WTC11 (cell line): Measurements from ENCODE around the gene DHRS1.

ENCODE experiments used
- FOXK1 ChIP-seq: sonication (generic); formaldehyde crosslinking; IDR thresholded peaks from 2 replicates; pipeline ENCODE4 v1.8.0; 2022; ENCODE audit warnings: mild to moderate bottlenecking, moderate library complexity, missing genetic modification reagents
- SP1 ChIP-seq: sonication (generic); formaldehyde crosslinking; conservative IDR thresholded peaks from 2 replicates; pipeline ENCODE4 v1.8.1; 2022; ENCODE audit warnings: missing genetic modification reagents
- TF ChIP-seq, protein P1 (sequence below): fragments of 200-600 bp; IDR thresholded peaks from 2 replicates; pipeline ENCODE4 v1.8.0; 2022; ENCODE audit warnings: antibody characterized with exemption
- TF ChIP-seq, protein P2 (sequence below): sonication (generic); formaldehyde crosslinking; IDR thresholded peaks from 2 replicates; pipeline ENCODE4 v1.8.0; 2023; ENCODE audit warnings: missing genetic modification reagents, mild to moderate bottlenecking, borderline replicate concordance

DNA sequence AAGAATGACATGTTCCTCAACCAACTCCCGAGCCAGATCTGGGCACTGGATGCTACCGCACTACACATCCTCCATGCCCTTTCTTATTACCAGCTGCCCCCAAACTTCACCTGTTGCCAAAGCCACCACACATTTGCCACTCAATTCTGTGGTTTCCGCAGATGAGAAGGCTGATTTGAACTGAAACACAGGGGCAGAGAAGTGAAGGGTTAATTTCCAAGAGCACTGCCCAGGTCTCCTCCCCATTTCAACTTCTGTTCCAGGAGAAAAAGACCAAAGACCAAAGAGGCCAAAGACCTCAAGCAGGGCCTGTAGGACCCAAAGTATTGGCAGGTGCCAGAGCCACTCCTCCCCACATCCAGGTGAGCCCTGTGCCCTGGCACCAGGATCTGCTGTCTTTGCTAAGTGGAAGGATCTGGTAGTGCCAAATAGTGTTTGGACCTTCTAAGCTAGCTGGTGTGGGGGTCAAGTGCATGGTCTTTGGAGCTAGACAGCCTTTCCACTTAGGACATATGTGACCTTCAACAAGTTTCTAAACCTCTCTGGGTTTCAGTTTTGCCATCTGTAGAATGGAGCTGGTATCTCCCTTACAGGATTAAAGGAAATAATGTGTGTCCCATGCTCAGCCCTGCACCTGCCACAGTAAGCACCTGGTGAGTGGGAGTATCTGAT lies 8.0 kb downstream of the DHRS1 start:
- TF ChIP-seq, protein P1, sequence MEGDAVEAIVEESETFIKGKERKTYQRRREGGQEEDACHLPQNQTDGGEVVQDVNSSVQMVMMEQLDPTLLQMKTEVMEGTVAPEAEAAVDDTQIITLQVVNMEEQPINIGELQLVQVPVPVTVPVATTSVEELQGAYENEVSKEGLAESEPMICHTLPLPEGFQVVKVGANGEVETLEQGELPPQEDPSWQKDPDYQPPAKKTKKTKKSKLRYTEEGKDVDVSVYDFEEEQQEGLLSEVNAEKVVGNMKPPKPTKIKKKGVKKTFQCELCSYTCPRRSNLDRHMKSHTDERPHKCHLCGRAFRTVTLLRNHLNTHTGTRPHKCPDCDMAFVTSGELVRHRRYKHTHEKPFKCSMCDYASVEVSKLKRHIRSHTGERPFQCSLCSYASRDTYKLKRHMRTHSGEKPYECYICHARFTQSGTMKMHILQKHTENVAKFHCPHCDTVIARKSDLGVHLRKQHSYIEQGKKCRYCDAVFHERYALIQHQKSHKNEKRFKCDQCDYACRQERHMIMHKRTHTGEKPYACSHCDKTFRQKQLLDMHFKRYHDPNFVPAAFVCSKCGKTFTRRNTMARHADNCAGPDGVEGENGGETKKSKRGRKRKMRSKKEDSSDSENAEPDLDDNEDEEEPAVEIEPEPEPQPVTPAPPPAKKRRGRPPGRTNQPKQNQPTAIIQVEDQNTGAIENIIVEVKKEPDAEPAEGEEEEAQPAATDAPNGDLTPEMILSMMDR: no peak
- no peak for TF ChIP-seq FOXK1 (CRISPR knock-in tag)
- TF ChIP-seq, protein P2, sequence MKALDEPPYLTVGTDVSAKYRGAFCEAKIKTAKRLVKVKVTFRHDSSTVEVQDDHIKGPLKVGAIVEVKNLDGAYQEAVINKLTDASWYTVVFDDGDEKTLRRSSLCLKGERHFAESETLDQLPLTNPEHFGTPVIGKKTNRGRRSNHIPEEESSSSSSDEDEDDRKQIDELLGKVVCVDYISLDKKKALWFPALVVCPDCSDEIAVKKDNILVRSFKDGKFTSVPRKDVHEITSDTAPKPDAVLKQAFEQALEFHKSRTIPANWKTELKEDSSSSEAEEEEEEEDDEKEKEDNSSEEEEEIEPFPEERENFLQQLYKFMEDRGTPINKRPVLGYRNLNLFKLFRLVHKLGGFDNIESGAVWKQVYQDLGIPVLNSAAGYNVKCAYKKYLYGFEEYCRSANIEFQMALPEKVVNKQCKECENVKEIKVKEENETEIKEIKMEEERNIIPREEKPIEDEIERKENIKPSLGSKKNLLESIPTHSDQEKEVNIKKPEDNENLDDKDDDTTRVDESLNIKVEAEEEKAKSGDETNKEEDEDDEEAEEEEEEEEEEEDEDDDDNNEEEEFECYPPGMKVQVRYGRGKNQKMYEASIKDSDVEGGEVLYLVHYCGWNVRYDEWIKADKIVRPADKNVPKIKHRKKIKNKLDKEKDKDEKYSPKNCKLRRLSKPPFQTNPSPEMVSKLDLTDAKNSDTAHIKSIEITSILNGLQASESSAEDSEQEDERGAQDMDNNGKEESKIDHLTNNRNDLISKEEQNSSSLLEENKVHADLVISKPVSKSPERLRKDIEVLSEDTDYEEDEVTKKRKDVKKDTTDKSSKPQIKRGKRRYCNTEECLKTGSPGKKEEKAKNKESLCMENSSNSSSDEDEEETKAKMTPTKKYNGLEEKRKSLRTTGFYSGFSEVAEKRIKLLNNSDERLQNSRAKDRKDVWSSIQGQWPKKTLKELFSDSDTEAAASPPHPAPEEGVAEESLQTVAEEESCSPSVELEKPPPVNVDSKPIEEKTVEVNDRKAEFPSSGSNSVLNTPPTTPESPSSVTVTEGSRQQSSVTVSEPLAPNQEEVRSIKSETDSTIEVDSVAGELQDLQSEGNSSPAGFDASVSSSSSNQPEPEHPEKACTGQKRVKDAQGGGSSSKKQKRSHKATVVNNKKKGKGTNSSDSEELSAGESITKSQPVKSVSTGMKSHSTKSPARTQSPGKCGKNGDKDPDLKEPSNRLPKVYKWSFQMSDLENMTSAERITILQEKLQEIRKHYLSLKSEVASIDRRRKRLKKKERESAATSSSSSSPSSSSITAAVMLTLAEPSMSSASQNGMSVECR (CRISPR knock-in tag): no peak
- no peak for TF ChIP-seq SP1 (CRISPR knock-in tag)
